ENCODE data around the gene CDH19.

Gene CDH19

DNA sequence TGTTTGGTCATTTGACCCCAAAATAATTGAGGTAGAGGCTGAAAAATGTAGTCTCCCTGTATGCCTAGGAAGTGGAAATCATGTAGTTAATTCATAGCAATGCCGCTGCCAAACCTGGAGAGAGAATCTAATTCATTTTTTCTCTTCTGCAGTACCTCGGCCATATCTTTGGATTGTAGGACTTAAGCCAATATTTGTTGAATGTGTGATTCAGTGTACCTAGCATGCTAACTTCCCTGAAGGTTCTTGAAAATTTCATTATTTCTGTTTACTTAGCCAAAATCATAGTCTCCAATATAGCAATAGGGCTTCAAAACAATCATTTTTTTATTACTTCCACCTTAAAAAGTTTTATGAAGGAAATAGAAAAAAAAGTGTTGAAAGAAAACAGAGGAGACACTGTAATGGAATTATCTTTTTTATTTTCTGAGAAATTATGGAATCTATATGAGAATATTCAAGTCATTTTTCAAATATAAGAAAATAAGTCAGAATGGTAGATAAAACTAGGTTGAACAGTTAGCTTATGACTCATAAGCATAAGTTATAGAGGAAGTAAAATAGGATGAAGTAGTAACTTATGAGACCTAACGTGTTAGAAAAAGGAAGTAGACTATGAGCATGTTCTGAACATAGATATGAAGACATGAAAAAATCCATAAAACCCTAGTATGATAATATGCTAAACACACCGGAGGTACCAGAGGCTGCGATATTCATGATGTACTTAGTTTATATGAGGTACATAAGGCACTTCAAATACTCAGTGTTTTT, 35.2 kb upstream of the CDH19 start:
- TF ChIP-seq, protein P1, sequence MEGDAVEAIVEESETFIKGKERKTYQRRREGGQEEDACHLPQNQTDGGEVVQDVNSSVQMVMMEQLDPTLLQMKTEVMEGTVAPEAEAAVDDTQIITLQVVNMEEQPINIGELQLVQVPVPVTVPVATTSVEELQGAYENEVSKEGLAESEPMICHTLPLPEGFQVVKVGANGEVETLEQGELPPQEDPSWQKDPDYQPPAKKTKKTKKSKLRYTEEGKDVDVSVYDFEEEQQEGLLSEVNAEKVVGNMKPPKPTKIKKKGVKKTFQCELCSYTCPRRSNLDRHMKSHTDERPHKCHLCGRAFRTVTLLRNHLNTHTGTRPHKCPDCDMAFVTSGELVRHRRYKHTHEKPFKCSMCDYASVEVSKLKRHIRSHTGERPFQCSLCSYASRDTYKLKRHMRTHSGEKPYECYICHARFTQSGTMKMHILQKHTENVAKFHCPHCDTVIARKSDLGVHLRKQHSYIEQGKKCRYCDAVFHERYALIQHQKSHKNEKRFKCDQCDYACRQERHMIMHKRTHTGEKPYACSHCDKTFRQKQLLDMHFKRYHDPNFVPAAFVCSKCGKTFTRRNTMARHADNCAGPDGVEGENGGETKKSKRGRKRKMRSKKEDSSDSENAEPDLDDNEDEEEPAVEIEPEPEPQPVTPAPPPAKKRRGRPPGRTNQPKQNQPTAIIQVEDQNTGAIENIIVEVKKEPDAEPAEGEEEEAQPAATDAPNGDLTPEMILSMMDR (conservative IDR thresholded peaks at IDR 0.05), result no peak
- no peak overlapping the region for H3K27ac ChIP-seq

- TF ChIP-seq, protein P1 (conservative IDR thresholded peaks at IDR 0.05), result no peak
- no peak overlapping the region for H3K27ac ChIP-seq
These were observed 31.5 kb upstream of the CDH19 start for GRCh38 chr18:66635342-66635741.

DNA sequence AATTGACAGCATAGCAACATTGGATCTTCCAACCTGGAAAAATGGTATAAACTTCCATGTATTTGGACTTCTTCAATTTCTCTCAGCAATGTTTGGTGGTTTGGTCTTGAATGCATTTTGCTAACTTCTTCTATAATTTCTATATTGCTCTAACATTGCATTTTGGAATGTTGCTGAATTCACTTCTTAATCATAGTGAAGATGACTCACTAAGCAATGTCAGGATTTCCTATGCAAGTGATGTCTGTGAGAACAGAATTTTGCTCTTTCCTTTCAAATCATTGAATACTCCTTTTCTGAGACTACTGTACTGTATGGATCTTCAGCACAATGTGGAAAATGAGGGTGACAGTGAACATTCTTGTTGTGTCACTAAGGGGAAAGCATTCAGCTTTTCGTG, 28.9 kb upstream of the CDH19 start:
- no peak overlapping the region for H3K27ac ChIP-seq
- TF ChIP-seq, protein P1 (conservative IDR thresholded peaks at IDR 0.05), result no peak

DNA sequence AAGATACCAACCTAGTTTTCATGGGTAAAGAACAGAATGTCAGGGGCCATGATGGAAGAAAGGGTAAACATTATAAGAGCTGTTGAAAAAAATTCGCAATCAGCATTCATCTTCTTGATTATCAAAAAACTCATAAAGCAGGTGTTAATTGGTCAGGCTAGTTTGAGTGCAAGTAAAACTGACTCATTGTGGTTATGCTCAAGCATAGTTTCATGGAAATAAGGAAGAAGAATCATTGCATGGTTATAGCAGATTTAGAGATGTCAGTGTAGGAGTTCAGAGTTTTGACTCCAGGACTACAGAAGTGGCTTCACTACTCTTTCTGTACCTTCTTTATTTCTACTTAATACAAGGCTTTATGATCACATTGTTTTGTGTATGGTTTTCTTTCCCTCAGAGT, 26.9 kb upstream of the CDH19 start:
- H3K27ac ChIP-seq, result no peak overlapping the region
- TF ChIP-seq, protein P1 (conservative IDR thresholded peaks at IDR 0.05), result no peak

DNA sequence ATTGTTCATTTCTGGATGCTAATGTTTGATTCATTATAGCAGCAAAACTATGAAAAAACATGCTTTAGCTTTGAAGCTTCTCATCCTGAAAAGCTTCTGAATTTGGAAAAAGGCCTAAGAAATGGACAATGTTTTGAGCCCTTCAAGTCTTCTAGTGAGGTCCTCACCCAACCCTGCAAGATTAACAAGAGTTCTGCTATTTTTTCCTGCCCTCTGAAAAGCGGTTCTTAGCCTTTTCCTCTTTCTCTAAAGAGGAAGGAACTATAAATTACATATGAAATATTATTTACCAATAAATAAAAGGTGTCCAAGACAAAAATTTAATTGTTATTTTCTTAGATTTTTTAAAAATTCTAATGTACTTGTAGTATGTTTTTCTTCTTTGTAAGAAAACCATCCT, 19.9 kb upstream of the CDH19 start:
- TF ChIP-seq, protein P1 (conservative IDR thresholded peaks at IDR 0.05), result no peak
- H3K27ac ChIP-seq, result no peak overlapping the region

- H3K27ac ChIP-seq, result no peak overlapping the region
- TF ChIP-seq, protein P1 (conservative IDR thresholded peaks at IDR 0.05), result no peak
These were observed 18.1 kb upstream of the CDH19 start for GRCh38 chr18:66621816-66622576.

DNA sequence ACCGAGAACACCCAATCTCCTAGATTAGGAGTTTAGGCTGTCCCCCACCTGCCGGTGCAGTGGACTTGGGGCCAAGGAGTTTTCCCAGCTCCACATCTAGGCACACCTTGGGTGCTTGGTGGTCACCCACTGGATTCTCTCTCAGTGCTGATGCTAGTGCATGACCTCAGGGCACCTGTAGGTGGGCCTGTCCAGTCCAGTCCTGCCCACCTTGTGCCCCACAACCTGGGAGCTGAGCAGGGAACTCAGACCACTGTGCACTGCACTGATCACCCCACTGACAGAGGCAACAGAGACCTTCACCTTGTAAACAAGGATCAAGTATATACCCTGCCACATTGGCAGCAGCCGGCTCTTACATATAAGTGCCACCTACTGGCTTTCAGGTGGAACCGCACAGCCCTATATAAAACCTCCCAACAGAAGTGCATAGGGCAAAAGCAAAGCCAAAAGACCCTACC, 12.7 kb upstream of the CDH19 start:
- no peak overlapping the region for H3K27ac ChIP-seq
- TF ChIP-seq, protein P1 (conservative IDR thresholded peaks at IDR 0.05), result peak; percentile 74
